ENCODE results near the gene GRK4.

The GRK4 gene

GRCh38 chr4:3030566-3031356, 67.4 kb downstream of the GRK4 start:
- H3K4me3 ChIP-seq (ENCODE audit: low read length), result no peak overlapping the region
- DNase-seq (ENCODE audit: low read depth, low spot score), result no peak

- H3K4me3 ChIP-seq (ENCODE audit: low read length), result no peak overlapping the region
- DNase-seq (ENCODE audit: low read depth, low spot score), result no peak
Measured at GRCh38 chr4:3031357-3032082, 68.1 kb downstream of the GRK4 start.

DNA sequence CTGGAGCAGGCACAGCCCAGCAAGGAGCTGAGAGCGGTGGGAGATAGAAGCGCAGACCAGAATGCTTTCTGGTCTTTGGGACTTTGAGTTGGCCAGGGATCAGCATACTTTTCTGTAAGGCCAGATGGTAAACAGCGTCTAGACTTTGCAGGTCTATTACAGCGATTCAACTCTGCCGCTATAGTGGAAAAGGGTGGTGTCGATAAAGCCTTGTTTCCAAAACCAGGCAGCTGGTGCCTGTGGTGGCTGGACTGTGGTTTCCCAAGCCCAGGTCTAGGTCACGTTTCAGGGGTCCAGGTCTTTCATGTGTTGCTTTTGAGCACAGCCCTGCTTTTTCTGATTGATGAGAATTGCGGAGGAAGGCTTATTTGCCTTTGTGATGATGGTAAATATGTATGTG, 70.9 kb downstream of the GRK4 start:
- DNase-seq (ENCODE audit: low read depth, low spot score), result no peak
- no peak overlapping the region for H3K4me3 ChIP-seq (ENCODE audit: low read length)

- no peak overlapping the region for H3K4me3 ChIP-seq (ENCODE audit: low read length)
- no peak for DNase-seq (ENCODE audit: low read depth, low spot score)
Measured at GRCh38 chr4:3035249-3035648, 71.9 kb downstream of the GRK4 start.

DNA sequence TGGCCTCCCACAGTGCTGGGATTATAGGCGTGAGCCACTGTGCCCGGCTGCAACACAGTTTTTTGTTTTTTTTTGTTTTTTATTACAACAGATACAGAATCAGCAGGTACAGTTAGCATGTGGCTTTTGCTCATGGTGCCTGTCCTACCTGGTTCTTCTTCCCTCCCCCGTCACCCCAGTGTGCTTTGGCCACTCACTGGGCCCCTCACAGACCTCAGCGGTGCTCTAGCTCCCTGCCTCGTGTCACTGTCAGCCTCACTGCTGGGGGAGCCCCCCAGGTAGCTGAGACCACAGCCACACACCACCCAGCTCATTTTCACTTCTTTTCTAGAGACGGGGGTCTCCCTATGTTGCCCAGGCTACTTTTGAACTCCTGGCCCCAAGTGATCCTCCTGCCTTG, 72.3 kb downstream of the GRK4 start:
- no peak overlapping the region for H3K4me3 ChIP-seq (ENCODE audit: low read length)
- no peak for DNase-seq (ENCODE audit: low read depth, low spot score)

DNA sequence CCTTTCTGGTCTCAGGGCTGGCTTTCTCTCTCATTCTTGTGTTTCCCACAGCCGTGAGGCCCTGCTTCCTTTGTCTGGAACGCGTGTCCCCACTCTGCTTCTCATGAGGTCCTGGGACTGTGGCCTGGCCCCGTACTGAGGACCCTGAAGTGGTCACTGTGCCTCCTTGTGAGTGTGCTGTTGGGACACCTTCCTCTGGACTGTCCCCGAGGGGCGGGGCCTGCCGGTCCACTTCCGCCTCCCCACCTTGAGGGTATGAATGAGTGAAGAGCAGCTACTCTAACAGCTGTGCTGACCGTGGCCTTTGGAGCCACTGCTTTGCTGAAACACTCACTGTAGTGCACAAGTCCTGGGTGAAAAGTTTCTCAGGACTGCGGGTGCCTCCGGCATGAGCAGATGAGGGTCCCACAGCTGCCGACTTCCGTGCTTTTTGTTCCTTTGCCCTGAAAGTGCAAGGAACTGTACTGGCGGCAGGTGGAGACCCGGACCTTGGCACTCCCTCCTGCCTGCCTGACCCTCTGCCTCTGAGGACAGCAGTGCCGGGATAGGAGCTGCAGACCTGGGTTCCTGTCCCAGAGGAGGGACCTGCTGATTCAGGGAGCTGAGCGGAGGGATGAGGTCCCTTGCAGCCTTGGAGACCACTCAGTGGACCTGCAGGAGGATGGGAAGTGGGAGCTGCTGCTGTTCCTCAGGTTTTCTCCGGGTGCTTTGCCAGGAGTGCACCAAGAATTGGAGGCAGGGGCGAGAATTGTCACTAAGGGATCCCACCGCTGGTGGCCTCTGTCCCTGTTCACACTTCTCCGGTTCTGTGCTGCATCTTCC, 73.0 kb downstream of the GRK4 start:
- no peak for DNase-seq (ENCODE audit: low read depth, low spot score)
- H3K4me3 ChIP-seq (ENCODE audit: low read length), result no peak overlapping the region

DNA sequence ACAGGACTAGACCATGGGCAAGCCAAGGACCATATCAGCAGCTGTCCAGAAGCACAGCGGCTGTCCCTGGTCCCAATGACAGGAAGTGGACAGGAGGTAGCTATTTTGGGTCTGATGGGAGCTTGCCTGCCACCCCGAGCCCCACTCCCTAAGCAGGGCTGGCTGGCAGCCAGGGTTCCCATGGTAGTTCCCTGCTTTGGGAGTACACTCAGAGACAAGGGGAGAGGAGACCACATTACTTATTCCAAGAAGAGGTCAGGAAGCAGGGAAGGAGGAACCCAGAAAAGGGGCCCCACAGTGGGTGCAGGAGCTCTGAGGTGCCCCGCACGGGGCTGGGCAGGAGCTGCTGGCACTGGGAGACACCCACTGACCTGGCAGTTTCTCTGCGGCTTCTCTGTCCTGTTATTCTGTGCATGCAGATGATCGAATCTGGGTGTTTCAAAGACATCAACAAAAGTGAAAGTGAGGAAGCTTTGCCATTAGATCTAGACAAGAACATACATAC, 74.6 kb downstream of the GRK4 start:
- DNase-seq (ENCODE audit: low read depth, low spot score), result no peak
- H3K4me3 ChIP-seq (ENCODE audit: low read length), result no peak overlapping the region

- no peak overlapping the region for H3K4me3 ChIP-seq (ENCODE audit: low read length)
- DNase-seq (ENCODE audit: low read depth, low spot score), result no peak
Measured at GRCh38 chr4:3039706-3040366, 76.5 kb downstream of the GRK4 start.

GRCh38 chr4:3040452-3041191, 77.3 kb downstream of the GRK4 start:
- no peak overlapping the region for H3K4me3 ChIP-seq (ENCODE audit: low read length)
- no peak for DNase-seq (ENCODE audit: low read depth, low spot score)

- DNase-seq (ENCODE audit: low read depth, low spot score), result no peak
- H3K4me3 ChIP-seq (ENCODE audit: low read length), result no peak overlapping the region
Measured at GRCh38 chr4:3041192-3042142, 78.1 kb downstream of the GRK4 start.

DNA sequence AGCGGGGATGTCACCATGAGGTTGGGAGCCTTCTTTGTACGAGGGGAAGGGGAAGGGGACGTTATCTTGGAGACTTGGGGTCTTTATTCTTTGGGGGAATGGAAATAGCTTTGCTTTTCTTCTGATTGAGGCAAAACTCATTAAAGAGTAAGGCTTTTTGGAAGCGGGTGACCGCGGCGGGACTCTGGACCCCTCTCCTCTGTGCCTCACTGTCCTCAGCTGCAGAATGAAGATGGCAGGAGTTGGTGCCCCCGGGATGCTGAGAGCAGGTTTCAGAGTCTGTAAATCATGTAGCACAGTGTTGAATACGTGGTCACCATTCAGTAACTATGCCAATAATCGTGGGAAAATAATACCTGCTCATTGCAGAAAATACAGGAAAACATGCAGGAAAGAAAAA, 78.9 kb downstream of the GRK4 start:
- no peak for DNase-seq (ENCODE audit: low read depth, low spot score)

DNA sequence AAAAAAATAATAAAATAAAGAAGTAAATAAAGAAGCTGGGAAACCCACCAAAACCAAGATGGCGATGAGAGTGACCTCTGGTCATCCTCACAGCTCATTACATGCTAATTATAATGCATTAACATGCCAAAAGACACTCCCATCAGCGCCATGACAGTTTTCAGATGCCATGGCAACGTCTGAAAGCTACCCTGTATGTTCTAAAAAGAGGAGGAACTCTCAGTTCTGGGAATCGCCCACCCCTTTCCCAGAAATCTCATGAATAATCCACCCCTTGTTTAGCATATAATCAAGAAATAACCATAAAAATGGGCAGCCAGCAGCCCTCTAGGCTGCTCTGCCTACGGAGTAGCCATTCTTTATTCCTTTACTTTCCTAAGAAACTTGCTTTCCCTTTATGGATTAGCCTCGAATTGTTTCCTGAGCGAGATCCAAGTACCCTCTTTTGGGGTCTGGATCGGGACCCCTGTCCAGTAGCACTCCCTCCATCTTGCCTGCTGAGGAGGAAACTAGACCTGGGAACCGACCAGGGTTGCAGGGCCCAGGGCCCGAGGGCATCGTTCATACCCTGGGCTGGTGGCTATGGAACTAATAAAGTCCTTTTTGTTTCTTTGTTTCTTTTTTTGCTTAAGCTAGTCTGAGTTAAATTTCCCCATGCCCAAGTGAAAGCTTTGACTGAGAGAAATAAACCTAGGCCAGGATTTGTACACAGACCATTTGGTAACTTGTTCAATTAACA, 80.1 kb downstream of the GRK4 start:
- H3K4me3 ChIP-seq (ENCODE audit: low read length), result no peak overlapping the region
- DNase-seq (ENCODE audit: low read depth, low spot score), result no peak

More for the DNA sequence above, 78.9 kb downstream of the GRK4 start:
- H3K4me3 ChIP-seq (ENCODE audit: low read length), result no peak overlapping the region

GRCh38 chr4:3044870-3045819, 81.8 kb downstream of the GRK4 start:
- no peak overlapping the region for H3K4me3 ChIP-seq (ENCODE audit: low read length)
- peak; percentile 77 for DNase-seq (ENCODE audit: low read depth, low spot score)

DNA sequence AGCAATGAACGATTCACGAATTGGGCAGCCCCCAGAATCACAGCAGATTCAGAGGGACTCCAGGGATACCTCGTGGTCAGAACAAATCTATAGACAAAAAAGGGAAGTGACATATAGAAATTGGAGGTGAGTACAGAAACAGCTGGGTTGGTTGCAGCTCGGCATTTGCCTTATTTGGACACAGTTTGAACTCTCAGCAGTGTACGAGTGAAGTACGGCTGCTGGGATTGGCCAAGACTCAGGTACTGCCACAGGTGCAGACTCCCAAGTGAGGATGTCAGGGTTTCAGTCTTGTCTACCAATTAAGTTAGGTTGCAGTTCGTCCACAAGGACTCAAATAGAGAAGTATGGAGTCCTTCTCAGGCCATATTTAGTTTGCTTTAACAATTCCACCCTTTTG, 82.8 kb downstream of the GRK4 start:
- no peak for DNase-seq (ENCODE audit: low read depth, low spot score)
- no peak overlapping the region for H3K4me3 ChIP-seq (ENCODE audit: low read length)

DNA sequence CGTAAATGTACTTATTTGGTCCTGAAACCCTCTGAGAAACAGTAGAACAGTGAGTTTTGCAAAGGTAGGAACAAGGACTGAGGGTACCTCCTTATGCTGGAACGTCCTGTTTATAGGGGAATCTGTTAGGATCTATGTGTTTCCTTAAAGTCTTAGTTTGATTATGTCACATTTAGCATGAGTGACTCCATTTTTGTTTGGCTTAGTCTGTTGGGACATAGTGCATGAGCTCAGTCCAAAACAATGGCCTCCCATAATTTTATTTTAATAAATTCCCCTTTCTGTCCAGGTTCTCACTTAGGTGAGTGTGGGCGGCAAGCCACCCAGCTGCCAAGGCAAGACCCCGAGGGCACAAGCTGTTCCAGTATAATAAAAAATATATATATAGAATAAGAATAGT, 83.3 kb downstream of the GRK4 start:
- H3K4me3 ChIP-seq (ENCODE audit: low read length), result no peak overlapping the region
- no peak for DNase-seq (ENCODE audit: low read depth, low spot score)
